ENCODE data around the gene LY6G6D. TPM values are rescaled to one million over a fixed set of nuclear protein-coding genes. Genes with fewer than 3 reads are reported as not detected.

Gene LY6G6D
- total and polyA plus RNA-seq, 2 of the 13 experiments (the other 11 are each of a cell fraction or from before 2014, with no cell fraction given): not detected

- TF ChIP-seq ZBTB10 (CRISPR knock-in tag; IDR thresholded peaks at IDR 0.05; ENCODE audit: borderline replicate concordance): peak; percentile 78; the same call in 1 of the 2 replicates
- TF ChIP-seq, protein P1, sequence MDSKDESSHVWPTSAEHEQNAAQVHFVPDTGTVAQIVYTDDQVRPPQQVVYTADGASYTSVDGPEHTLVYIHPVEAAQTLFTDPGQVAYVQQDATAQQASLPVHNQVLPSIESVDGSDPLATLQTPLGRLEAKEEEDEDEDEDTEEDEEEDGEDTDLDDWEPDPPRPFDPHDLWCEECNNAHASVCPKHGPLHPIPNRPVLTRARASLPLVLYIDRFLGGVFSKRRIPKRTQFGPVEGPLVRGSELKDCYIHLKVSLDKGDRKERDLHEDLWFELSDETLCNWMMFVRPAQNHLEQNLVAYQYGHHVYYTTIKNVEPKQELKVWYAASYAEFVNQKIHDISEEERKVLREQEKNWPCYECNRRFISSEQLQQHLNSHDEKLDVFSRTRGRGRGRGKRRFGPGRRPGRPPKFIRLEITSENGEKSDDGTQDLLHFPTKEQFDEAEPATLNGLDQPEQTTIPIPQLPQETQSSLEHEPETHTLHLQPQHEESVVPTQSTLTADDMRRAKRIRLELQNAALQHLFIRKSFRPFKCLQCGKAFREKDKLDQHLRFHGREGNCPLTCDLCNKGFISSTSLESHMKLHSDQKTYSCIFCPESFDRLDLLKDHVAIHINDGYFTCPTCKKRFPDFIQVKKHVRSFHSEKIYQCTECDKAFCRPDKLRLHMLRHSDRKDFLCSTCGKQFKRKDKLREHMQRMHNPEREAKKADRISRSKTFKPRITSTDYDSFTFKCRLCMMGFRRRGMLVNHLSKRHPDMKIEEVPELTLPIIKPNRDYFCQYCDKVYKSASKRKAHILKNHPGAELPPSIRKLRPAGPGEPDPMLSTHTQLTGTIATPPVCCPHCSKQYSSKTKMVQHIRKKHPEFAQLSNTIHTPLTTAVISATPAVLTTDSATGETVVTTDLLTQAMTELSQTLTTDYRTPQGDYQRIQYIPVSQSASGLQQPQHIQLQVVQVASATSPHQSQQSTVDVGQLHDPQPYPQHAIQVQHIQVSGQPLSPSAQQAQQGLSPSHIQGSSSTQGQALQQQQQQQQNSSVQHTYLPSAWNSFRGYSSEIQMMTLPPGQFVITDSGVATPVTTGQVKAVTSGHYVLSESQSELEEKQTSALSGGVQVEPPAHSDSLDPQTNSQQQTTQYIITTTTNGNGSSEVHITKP (CRISPR knock-in tag; IDR thresholded peaks at IDR 0.05; ENCODE audit: low read depth): peak; percentile 44; the same call in 1 of the 2 replicates
- TF ChIP-seq ZNF224 (CRISPR knock-in tag; IDR thresholded peaks at IDR 0.05): peak; percentile 97; the same call in 1 of the 2 replicates
- no peak for TF ChIP-seq PHB2 (IDR thresholded peaks at IDR 0.05; ENCODE audit: partially characterized antibody)
- peak; percentile 93; the same call in 1 of the 2 replicates for TF ChIP-seq EEA1 (CRISPR knock-in tag; IDR thresholded peaks at IDR 0.05; ENCODE audit: borderline replicate concordance)
- peak; percentile 73; the same call in 1 of the 2 replicates for TF ChIP-seq ZNF83 (CRISPR knock-in tag; IDR thresholded peaks at IDR 0.05; ENCODE audit: borderline replicate concordance)
- TF ChIP-seq ZNF101 (CRISPR knock-in tag; IDR thresholded peaks at IDR 0.05; ENCODE audit: borderline replicate concordance, low read depth): peak; percentile 91; the same call in 1 of the 2 replicates
- no peak for TF ChIP-seq ZKSCAN8 (CRISPR knock-in tag; IDR thresholded peaks at IDR 0.05; ENCODE audit: borderline replicate concordance)
- TF ChIP-seq, protein P2, sequence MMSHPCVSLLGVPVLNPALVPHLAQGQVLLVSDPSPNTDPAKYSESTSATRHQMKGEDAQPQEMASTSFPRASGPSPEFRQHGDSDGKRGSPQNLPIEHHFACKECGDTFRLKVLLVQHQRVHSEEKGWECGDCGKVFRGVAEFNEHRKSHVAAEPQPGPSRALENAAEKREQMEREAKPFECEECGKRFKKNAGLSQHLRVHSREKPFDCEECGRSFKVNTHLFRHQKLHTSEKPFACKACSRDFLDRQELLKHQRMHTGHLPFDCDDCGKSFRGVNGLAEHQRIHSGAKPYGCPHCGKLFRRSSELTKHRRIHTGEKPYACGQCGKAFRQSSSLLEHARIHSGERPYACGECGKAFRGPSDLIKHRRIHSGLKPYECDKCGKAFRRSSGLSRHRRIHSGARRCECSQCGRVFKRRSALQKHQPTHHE (CRISPR knock-in tag; IDR thresholded peaks at IDR 0.05; ENCODE audit: borderline replicate concordance): peak; percentile 90; the same call in 1 of the 2 replicates
- peak; percentile 97 for TF ChIP-seq ZNF781 (CRISPR knock-in tag; IDR thresholded peaks at IDR 0.05; ENCODE audit: borderline replicate concordance, not compliant biosample characterization)
- TF ChIP-seq ZFP90 (CRISPR knock-in tag; IDR thresholded peaks at IDR 0.05; ENCODE audit: borderline replicate concordance): peak; percentile 98
- TF ChIP-seq ZNF3 (CRISPR knock-in tag; IDR thresholded peaks at IDR 0.05): no peak
- TF ChIP-seq, protein P3, sequence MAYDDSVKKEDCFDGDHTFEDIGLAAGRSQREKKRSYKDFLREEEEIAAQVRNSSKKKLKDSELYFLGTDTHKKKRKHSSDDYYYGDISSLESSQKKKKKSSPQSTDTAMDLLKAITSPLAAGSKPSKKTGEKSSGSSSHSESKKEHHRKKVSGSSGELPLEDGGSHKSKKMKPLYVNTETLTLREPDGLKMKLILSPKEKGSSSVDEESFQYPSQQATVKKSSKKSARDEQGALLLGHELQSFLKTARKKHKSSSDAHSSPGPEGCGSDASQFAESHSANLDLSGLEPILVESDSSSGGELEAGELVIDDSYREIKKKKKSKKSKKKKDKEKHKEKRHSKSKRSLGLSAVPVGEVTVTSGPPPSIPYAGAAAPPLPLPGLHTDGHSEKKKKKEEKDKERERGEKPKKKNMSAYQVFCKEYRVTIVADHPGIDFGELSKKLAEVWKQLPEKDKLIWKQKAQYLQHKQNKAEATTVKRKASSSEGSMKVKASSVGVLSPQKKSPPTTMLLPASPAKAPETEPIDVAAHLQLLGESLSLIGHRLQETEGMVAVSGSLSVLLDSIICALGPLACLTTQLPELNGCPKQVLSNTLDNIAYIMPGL (CRISPR knock-in tag; IDR thresholded peaks at IDR 0.05; ENCODE audit: borderline replicate concordance in 1 of 2, low read depth in 1 of 2): peak; percentile 42 to 74; a peak in 2 of 4 replicates
- no peak; the same call in 1 of the 2 replicates for TF ChIP-seq MIER3 (CRISPR knock-in tag; IDR thresholded peaks at IDR 0.05; ENCODE audit: borderline replicate concordance)
- TF ChIP-seq MTF2 (CRISPR knock-in tag; IDR thresholded peaks at IDR 0.05; ENCODE audit: borderline replicate concordance): no peak
Observed at GRCh38 chr6:31739639-31740396, 24.7 kb downstream of the LY6G6D start, which contains the start of gene MSH5 (continued).

Data from HepG2 (cell line).